ENCODE measurements around the gene SAV1. TPM values are rescaled to one million over a fixed set of nuclear protein-coding genes. Genes with fewer than 3 reads are reported as not detected.
A peak's percentile ranks its signal among the peaks of the same experiment; 100 is the strongest.
"Not testable (repeated sequence)": the region's sequence is repeated elsewhere in the genome, so short reads cannot be mapped to it uniquely, and the experiment has no call there.

SAV1 gene
- total RNA-seq, 2 donors from 2014 or later: 9.4 to 12.4 TPM

DNA sequence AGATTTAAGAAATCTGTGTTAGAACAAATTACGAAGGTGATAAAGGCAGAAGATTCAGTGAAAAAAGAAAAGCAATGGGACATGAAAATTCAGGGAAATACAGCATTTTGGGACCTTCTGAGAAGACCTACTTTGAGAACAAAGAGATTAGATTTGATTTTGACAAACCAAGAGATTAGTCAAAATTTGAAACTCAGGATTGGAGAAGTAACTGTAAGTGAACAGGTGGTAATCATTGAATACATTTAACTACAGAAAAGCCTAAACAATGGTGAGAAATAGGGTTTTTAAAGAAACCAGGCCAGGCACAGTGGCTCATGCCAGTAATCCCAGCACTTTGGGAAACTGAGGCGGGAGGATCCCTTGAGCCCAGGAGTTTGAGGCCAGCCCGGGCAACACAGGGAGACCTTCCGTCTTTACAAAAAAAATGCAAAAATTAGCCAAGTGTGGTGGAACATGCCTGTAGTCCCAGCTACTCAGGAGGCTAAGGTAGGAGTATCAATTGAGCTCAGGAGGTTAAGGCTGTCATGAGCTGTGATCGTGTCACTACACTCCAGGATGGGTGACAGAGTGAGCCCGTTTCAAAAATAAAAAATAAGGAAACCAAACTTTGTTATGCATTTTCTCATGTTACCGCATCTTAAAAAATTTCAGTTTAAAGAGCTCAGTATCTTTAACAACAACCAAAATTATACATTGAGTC is 8.9 kb upstream of the SAV1 start:
- no peak for ATAC-seq (replicated peaks in 1 of 2)
- H3K9me3 Mint-ChIP-seq: no peaks in the 10 kb centered on the region
- no peaks in the 10 kb centered on the region for H3K36me3 Mint-ChIP-seq (ENCODE audit: insufficient read depth in 2 of 2)
- DNase-seq: no peak
- no peaks in the 10 kb centered on the region for H3K27me3 Mint-ChIP-seq (ENCODE audit: low read depth)
- H3K4me3 Mint-ChIP-seq: peak overlapping the region; percentile 10 to 36
- H3K4me1 Mint-ChIP-seq (ENCODE audit: low read depth): peaks cover 19% of the 10 kb centered on the region
- H3K27ac Mint-ChIP-seq: no peak overlapping the region

DNA sequence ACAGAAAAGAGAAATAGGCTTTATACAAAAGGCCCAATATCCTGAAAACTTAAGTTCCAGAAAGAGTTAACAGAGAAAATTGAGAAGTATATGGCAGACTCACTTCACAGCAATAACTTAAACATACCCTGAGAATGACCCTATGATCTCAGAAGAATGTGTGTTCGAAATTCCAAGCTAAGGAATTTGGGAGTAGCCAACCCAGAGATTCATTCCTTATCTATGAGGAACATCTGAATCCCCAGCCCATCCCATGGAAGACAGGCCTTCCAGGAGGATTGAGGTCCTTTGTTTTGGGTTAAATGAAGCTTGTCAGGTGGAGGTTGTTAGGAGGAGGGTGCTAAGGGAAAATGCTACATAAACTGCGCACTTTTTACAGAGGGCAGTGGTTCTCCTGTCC is 7.5 kb upstream of the SAV1 start:
- H3K4me3 Mint-ChIP-seq: no peak overlapping the region
- DNase-seq (no peak), ATAC-seq (replicated peaks in 1 of 2) (no peak)
- H3K36me3 Mint-ChIP-seq (ENCODE audit: insufficient read depth in 2 of 2): no peaks in the 10 kb centered on the region
- H3K27me3 Mint-ChIP-seq (ENCODE audit: low read depth): no peaks in the 10 kb centered on the region
- H3K9me3 Mint-ChIP-seq: no peaks in the 10 kb centered on the region
- peaks cover 19% of the 10 kb centered on the region for H3K4me1 Mint-ChIP-seq (ENCODE audit: low read depth)
- H3K27ac Mint-ChIP-seq: no peak overlapping the region

DNA sequence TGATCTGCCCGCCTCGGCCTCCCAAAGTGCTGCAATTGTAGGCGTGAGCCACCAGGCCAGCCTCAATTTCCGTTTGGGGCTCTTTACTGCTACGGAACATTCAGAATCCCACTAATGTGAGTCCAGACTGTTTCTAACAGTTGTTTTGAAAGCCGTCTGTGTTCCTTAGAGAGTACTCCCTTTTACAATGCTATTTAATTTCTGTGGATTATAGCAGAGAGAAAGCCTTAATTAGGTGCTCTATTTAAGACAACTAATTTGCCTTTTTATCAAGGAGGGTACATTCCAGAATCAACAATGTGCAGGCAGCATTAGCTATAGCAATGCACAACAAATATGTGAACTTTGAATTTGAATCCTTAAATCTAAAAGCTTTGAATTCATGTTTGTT is 2.8 kb upstream of the SAV1 start:
- ATAC-seq (replicated peaks in 1 of 2) (no peak), DNase-seq (no peak)
- H3K4me3 Mint-ChIP-seq: no peak overlapping the region
- H3K4me1 Mint-ChIP-seq (ENCODE audit: low read depth): peaks cover 15% of the 10 kb centered on the region
- no peak overlapping the region for H3K27ac Mint-ChIP-seq
- H3K36me3 Mint-ChIP-seq (ENCODE audit: insufficient read depth in 2 of 2): peaks cover 0 to 1% of the 10 kb centered on the region in 2 donors
- no peaks in the 10 kb centered on the region for H3K9me3 Mint-ChIP-seq
- H3K27me3 Mint-ChIP-seq (ENCODE audit: low read depth): no peaks in the 10 kb centered on the region

DNA sequence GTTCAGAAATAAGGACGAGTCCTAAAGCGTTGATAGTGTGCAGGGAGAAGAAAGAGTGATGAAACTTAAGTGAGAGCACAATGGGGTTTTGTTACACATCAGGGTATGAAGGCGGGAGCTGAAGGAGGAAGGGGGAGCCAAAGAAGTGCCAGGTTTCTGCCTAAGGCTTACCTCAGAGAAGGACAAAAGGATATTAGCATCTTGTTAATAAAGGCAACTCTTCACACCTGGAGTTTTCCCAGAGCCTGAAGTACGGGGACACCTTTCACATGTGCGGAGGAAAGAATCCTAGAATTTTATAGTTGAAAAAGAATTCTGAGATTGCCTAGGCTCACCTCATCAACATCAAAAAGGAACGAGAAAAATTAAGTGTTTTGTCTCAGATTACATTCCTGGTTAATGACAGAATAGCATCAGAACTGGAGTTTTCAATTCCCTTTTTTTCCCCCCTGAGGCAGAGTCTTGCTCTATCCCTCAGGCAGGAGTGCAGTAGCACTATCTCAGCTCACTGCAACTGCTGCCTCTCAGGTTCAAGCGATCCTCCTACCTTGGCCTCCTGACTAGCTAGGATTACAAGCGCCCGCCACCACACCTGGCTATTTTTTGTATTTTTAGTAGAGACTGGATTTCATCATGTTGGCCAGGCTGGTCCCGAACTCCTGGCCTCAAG is 2.2 kb upstream of the SAV1 start:
- Mint-ChIP-seq H3K36me3 (ENCODE audit: insufficient read depth in 2 of 2) (peaks cover 0 to 1% of the 10 kb centered on the region in 2 donors), H3K4me3 (no peak overlapping the region), H3K9me3 (no peaks in the 10 kb centered on the region), H3K27ac (no peak overlapping the region), H3K27me3 (ENCODE audit: low read depth) (no peaks in the 10 kb centered on the region), H3K4me1 (ENCODE audit: low read depth) (peaks cover 15% of the 10 kb centered on the region)
- ATAC-seq (replicated peaks in 1 of 2) (no peak), DNase-seq (no peak)

DNA sequence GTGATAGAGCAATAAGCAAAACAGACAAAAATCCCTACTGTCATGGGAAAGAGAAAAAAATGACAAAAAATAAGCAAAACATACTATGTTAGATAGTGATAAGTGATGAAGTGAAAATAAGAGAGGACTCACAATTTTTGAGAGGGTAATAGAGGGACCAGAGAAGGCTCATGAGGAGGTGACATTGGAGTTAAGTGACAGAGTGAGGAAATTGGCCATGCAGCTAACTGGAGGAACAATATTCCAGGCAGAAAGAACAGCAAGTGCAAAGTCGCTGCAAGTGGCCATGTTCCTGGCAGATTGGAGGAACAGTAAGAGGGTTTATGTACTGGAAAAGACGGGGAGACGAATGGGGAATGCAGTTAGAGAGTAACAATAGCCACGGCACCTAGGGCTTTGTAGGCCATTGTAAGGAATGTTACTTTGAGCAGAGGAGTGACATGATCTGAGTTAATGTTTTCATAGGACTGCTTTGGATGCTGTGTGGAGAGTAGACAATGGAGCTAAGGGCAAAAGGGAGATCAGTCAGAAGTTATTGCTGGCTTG is 1.4 kb upstream of the SAV1 start:
- ATAC-seq (replicated peaks in 1 of 2): no peak
- Mint-ChIP-seq H3K36me3 (ENCODE audit: insufficient read depth in 2 of 2) (peaks cover 0 to 1% of the 10 kb centered on the region in 2 donors), H3K27ac (no peak overlapping the region), H3K27me3 (ENCODE audit: low read depth) (no peaks in the 10 kb centered on the region), H3K4me1 (ENCODE audit: low read depth) (peaks cover 15% of the 10 kb centered on the region), H3K4me3 (no peak overlapping the region), H3K9me3 (no peaks in the 10 kb centered on the region)
- no peak for DNase-seq

DNA sequence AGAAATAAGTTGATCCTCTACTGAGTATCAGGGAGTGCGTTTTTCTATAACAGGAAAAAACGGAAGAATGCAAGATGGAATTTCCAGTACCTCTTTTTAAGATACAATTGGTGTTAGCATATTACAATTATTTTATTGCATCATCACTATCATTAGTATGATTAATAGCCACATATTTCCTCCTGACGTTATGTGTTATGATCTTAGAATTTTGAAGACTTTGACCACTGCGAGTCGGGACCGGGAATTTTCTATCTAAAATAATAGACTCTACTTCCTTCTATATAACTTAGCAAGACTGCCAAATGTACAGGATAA is 679 bp upstream of the SAV1 start:
- Mint-ChIP-seq H3K27me3 (ENCODE audit: low read depth) (no peaks in the 10 kb centered on the region), H3K4me3 (no peak overlapping the region), H3K9me3 (no peaks in the 10 kb centered on the region), H3K36me3 (ENCODE audit: insufficient read depth in 2 of 2) (peaks cover 2 to 3% of the 10 kb centered on the region in 2 donors), H3K4me1 (ENCODE audit: low read depth) (peaks cover 15% of the 10 kb centered on the region), H3K27ac (no peak overlapping the region)
- DNase-seq: no peak
- peak in 1 of 2 donors; percentile 5 for ATAC-seq (replicated peaks in 1 of 2)

DNA sequence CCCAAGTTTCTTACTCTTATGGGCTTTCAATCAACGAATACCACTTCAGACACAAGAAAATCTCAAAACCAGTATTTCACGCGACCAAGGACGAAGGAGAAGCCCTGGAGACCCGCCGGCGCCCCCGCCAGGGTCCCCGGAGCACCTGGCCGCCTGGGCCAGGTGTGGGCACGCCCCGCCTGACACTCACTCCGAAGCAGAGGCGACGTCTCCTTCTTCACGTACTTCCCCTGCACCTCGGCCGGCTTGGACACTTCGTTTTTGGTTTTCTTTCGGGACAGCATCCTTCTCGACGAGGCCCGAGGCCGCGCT is 466 bp downstream of the SAV1 start:
- no peak overlapping the region for H3K4me3 Mint-ChIP-seq
- ATAC-seq (replicated peaks in 1 of 2): peak; percentile 51 to 54
- H3K36me3 Mint-ChIP-seq (ENCODE audit: insufficient read depth in 2 of 2): peaks cover 4 to 6% of the 10 kb centered on the region in 2 donors
- H3K9me3 Mint-ChIP-seq: no peaks in the 10 kb centered on the region
- DNase-seq: no peak
- no peaks in the 10 kb centered on the region for H3K27me3 Mint-ChIP-seq (ENCODE audit: low read depth)
- peaks cover 15% of the 10 kb centered on the region for H3K4me1 Mint-ChIP-seq (ENCODE audit: low read depth)
- H3K27ac Mint-ChIP-seq: peak overlapping the region; percentile 55

DNA sequence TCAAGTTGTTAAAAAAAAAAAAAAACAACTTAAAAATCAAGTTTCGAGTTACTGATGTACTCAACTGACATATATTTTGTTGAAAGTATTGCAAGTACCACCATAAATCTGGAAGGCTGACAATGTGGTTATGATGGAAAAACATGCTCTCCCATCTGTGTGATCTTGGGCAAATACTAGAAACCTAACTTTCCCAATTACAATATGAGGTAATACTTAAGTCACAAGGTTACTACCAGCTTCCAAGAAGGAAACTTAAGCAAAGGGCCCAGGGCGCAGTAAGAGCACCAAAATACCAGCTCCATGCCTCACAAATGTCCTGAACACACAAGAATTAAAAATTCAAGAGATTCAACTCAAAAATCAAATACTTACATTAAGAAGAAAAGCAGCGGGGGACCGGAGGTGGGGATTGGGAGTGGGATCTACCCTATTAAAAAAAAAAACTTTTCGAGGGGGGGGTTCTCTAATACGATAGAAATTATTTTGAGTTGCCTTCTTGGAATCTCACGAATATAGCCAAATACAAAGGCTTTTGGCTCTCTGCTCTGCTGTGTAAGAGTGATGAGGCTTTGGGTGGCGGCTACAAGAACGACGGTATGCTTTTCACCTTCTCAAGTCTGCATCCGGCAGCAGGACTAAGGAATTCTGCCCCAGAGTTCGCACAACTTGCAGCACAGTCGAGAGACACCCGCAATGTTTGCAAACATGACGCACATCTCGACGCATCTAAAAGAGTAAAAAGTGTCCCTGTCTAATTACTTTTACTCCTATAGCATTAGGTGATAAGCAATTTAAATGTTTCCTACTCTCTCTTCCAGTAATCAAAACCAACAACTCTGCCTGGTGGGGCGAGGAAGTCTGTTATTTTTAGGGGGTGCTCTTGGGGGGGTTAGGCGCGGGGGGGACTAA is 1.1 kb downstream of the SAV1 start:
- H3K4me3 Mint-ChIP-seq: no peak overlapping the region
- peaks cover 4 to 6% of the 10 kb centered on the region in 2 donors for H3K36me3 Mint-ChIP-seq (ENCODE audit: insufficient read depth in 2 of 2)
- ATAC-seq (replicated peaks in 1 of 2) (peak in 1 of 2 donors; percentile 20), DNase-seq (peak; percentile 11 to 16)
- peaks cover 15% of the 10 kb centered on the region for H3K4me1 Mint-ChIP-seq (ENCODE audit: low read depth)
- H3K27me3 Mint-ChIP-seq (ENCODE audit: low read depth): no peaks in the 10 kb centered on the region
- H3K27ac Mint-ChIP-seq: peak overlapping the region; percentile 78
- no peaks in the 10 kb centered on the region for H3K9me3 Mint-ChIP-seq

DNA sequence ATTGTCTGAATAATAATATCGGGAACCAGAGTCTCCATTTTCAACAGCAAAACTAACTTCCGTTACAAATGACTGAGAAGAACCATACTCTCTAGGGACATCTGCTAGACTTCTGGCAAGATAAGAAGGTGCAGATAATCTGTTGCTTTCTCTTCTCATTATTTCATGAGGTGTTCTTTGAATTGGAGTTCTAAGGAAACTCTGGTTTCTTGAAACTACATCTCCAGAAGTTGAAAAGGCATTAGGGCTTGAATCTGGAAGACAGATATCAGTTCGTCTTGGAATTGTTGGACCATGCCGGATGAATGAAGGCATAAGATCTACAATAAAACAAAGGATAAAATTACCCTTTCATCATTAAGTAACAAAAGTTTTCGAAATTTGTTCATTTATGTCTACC is 2.8 kb downstream of the SAV1 start:
- H3K4me3 Mint-ChIP-seq; H3K27ac Mint-ChIP-seq; DNase-seq; ATAC-seq (replicated peaks in 1 of 2); H3K36me3 Mint-ChIP-seq (ENCODE audit: insufficient read depth in 2 of 2); H3K9me3 Mint-ChIP-seq; H3K27me3 Mint-ChIP-seq (ENCODE audit: low read depth): not testable (repeated sequence)
- H3K4me1 Mint-ChIP-seq (ENCODE audit: low read depth): peaks cover 15% of the 10 kb centered on the region

DNA sequence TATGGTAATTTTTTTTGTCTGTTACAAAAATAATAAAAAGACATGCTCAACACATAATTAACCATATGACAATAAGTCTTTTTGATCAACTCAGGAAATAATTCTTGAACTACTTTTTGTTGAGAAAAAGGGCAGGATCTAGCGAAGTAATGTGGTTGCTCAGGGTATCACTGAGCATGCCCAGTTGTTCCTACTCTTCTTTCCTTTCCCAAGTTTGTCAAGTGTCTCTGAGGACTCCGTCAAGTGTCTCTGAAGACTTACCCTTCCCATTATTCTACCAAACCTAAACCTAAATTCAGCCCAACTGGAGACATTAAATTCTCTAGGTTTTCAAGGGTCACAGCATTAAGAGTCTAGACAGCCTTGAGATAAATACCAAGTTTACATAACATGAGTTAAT is 3.5 kb downstream of the SAV1 start:
- H3K27me3 Mint-ChIP-seq (ENCODE audit: low read depth); H3K4me3 Mint-ChIP-seq; H3K36me3 Mint-ChIP-seq (ENCODE audit: insufficient read depth in 2 of 2); ATAC-seq (replicated peaks in 1 of 2); H3K9me3 Mint-ChIP-seq; H3K27ac Mint-ChIP-seq; DNase-seq: not testable (repeated sequence)
- H3K4me1 Mint-ChIP-seq (ENCODE audit: low read depth): peaks cover 15% of the 10 kb centered on the region

DNA sequence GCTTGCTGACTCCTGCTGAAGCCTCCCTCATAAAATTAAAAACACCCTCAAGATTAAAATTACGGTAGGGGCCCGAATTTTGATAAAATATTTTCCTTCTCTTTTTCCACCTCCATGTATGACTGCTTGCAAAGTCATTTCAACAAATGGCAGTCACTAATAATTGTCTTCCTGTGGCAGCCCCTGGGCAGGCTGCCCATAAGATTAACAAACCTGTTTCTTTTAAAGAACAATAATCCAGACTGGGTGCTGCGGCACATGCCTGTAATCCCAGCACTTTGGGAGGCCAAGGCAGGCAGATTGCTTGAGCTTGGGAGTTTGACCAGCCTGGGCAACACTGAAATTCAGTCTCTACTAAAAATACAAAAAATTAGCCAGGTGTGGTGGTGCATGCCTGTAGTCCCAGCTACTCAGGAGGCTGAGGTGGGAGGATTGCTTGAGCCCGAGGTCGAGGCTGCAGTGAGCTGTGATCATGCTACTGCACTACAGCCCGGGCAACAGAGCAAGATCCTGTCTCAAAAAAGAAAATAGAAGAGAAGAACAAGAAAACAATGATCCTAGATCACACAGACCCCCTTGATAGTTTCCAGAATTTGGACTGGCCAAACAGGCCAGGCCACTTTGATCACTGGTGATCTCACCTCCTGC is 8.7 kb downstream of the SAV1 start:
- Mint-ChIP-seq H3K4me1 (ENCODE audit: low read depth) (no peaks in the 10 kb centered on the region), H3K4me3 (no peak overlapping the region), H3K36me3 (ENCODE audit: insufficient read depth in 2 of 2) (peaks cover 2 to 9% of the 10 kb centered on the region in 2 donors), H3K27me3 (ENCODE audit: low read depth) (no peaks in the 10 kb centered on the region), H3K27ac (no peak overlapping the region), H3K9me3 (no peaks in the 10 kb centered on the region)
- DNase-seq: no peak
- no peak for ATAC-seq (replicated peaks in 1 of 2)

DNA sequence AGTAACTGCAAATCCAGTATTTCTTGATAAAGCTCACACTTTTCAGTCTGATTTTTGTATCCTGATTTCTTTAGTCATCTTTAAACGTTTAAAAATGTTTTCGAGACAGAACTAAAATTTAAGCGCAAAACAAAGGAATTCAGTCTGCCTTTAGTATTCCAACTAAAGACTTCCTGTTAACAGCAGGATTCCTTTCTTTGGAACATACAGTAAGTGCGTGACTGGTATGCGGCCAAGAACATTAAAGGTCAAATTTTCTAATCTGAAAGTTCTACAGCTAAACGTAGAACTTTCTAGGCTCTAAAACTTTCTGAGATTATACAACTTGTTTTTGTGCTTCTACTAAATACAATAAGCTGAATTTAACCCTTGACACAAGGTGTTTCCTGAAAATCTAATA is 9.9 kb downstream of the SAV1 start:
- H3K4me3 Mint-ChIP-seq: no peak overlapping the region
- no peaks in the 10 kb centered on the region for H3K9me3 Mint-ChIP-seq
- DNase-seq (no peak), ATAC-seq (replicated peaks in 1 of 2) (no peak)
- H3K27ac Mint-ChIP-seq: no peak overlapping the region
- no peaks in the 10 kb centered on the region for H3K4me1 Mint-ChIP-seq (ENCODE audit: low read depth)
- peaks cover 0 to 5% of the 10 kb centered on the region in 2 donors for H3K36me3 Mint-ChIP-seq (ENCODE audit: insufficient read depth in 2 of 2)
- no peaks in the 10 kb centered on the region for H3K27me3 Mint-ChIP-seq (ENCODE audit: low read depth)

DNA sequence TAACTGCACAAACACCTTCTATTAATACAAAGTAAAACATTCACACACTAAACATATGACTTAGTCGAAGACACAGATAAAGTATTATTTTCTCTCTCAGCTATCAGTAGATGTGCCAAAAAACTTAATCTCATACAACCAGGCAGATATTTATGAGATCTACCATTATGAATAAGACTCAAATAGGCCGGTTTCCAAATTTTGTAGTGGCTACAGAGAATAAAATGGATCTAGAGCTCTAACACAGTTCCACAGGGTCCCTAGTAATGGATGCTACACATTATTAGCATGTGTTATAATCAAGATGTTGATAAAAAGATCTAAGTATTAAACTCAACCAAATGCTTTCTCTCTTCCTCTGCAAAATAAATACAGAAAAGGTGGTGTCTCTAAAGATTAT is 10.4 kb downstream of the SAV1 start:
- H3K9me3 Mint-ChIP-seq: no peaks in the 10 kb centered on the region
- no peak overlapping the region for H3K4me3 Mint-ChIP-seq
- no peaks in the 10 kb centered on the region for H3K4me1 Mint-ChIP-seq (ENCODE audit: low read depth)
- no peak overlapping the region for H3K27ac Mint-ChIP-seq
- no peaks in the 10 kb centered on the region for H3K27me3 Mint-ChIP-seq (ENCODE audit: low read depth)
- peaks cover 0 to 3% of the 10 kb centered on the region in 2 donors for H3K36me3 Mint-ChIP-seq (ENCODE audit: insufficient read depth in 2 of 2)
- no peak for ATAC-seq (replicated peaks in 1 of 2)
- DNase-seq: no peak
